ENCODE measurements around the gene PPP6R2. TPM values are rescaled to one million over a fixed set of nuclear protein-coding genes. Genes with fewer than 3 reads are reported as not detected.
A peak's percentile ranks its signal among the peaks of the same experiment; 100 is the strongest.

PPP6R2 gene
- total RNA-seq, 1 experiment from 2014 or later: 61.3 TPM

- POLR2A ChIA-PET: no interaction called here
- RAD21 ChIA-PET (ENCODE audit: low non-redundant PET in 1 of 2, low total read pairs in 2 of 2, uncharacterized antibody in 2 of 2, unreplicated experiment in 2 of 2): no interaction called here
- Histone ChIP-seq H3K27me3 (ENCODE audit: insufficient read depth, low read length) (no peaks in the 10 kb centered on the region), H3K4me1 (ENCODE audit: control insufficient read depth in 1 of 2, insufficient read depth in 2 of 2, low read length in 2 of 2) (peaks cover 72 to 99% of the 10 kb centered on the region in 2 experiments), H3K4me3 (replicated peaks in 1 of 2; ENCODE audit: low read depth in 1 of 2, low read length in 2 of 2) (peak overlapping the region; percentile 46 to 64), H3K36me3 (ENCODE audit: control insufficient read depth in 1 of 2, insufficient read depth in 2 of 2, low read length in 2 of 2) (peaks cover 2 to 7% of the 10 kb centered on the region in 2 experiments; a peak in 1 of 4 replicates), H3K27ac (ENCODE audit: low read depth, low read length) (peak overlapping the region; percentile 95), H3K9ac (ENCODE audit: low read length) (peak overlapping the region; percentile 80), H3K9me2 (ENCODE audit: insufficient read depth) (no peaks in the 10 kb centered on the region), H3K79me2 (ENCODE audit: insufficient read depth, low read length) (peaks cover 99% of the 10 kb centered on the region), H2AFZ (ENCODE audit: low read depth, low read length, poor library complexity, severe bottlenecking) (no peak overlapping the region), H4K20me1 (ENCODE audit: insufficient read depth) (no peaks in the 10 kb centered on the region), H3K9me3 (ENCODE audit: control insufficient read depth in 1 of 2, insufficient read depth in 1 of 2, low read depth in 1 of 2, low read length in 2 of 2) (no peaks in the 10 kb centered on the region), H3K4me2 (ENCODE audit: low read length) (peak overlapping the region; percentile 98)
- TF ChIP-seq SRF (IDR thresholded peaks at IDR 0.05; ENCODE audit: low read depth) (no peak), CTCF (IDR thresholded peaks at IDR 0.05 in 2 of 3, conservative IDR thresholded peaks at IDR 0.05 in 1 of 3; ENCODE audit: borderline replicate concordance in 1 of 3, insufficient read depth in 1 of 3, low read depth in 2 of 3, low read length in 2 of 3) (no peak), POLR2AphosphoS5 (IDR thresholded peaks at IDR 0.05; ENCODE audit: low read depth, low read length) (no peak), SP1 (IDR thresholded peaks at IDR 0.05; ENCODE audit: low read depth) (no peak), YY1 (IDR thresholded peaks at IDR 0.05; ENCODE audit: extremely low read depth, insufficient replicate concordance, low read depth, low read length) (no peak), ZFX (IDR thresholded peaks at IDR 0.05) (no peak; the same call in 1 of the 2 replicates), REST (IDR thresholded peaks at IDR 0.05; ENCODE audit: low read depth) (no peak), EZH2 (IDR thresholded peaks at IDR 0.05) (no peak), EZH2phosphoT487 (IDR thresholded peaks at IDR 0.05; ENCODE audit: borderline replicate concordance) (no peak), ZNF274 (IDR thresholded peaks at IDR 0.05; ENCODE audit: low read depth, low read length) (no peak), ZBTB33 (IDR thresholded peaks at IDR 0.05; ENCODE audit: extremely low read depth, insufficient replicate concordance, low read length) (no peak), EGR1 (IDR thresholded peaks at IDR 0.05; ENCODE audit: low read depth) (no peak), RAD21 (IDR thresholded peaks at IDR 0.05; ENCODE audit: low read depth) (no peak), CBX3 (IDR thresholded peaks at IDR 0.05; ENCODE audit: low read depth) (no peak), TCF7L2 (IDR thresholded peaks at IDR 0.05; ENCODE audit: borderline replicate concordance, extremely low read depth, insufficient read depth, insufficient read length) (no peak), ELF1 (IDR thresholded peaks at IDR 0.05; ENCODE audit: borderline replicate concordance, low read depth) (no peak)
- ATAC-seq: peak; percentile 23
- no peak for DNase-seq (ENCODE audit: low read depth, low spot score)
- intact Hi-C loops (cut with micrococcal nuclease): no loop called here
- no TSS peak for BruUV-seq (replicated peaks)
- CTCF ChIA-PET: interaction anchor here (1.6 kb wide), 1 partner anchor 43 kb away, joined by 5 read pairs; no protein-coding TSS in a partner anchor
Measured at GRCh38 chr22:50298937-50299784, 44.0 kb upstream of the PPP6R2 start.
